SK-N-MC (cell line): ENCODE measurements around the gene TRIM50.

ENCODE experiments used
- EZH2 ChIP-seq: fragments of 200-600 bp; sonication (generic); IDR thresholded peaks from one replicate; pipeline ENCODE4 v1.6.1; 2017; ENCODE audit warnings: antibody characterized with exemption
- POLR2AphosphoS5 ChIP-seq: IDR thresholded peaks from 2 replicates; pipeline ENCODE4 v1.6.1; 2012; ENCODE audit warnings: mild to moderate bottlenecking, low read depth, low read length, borderline replicate concordance

DNA sequence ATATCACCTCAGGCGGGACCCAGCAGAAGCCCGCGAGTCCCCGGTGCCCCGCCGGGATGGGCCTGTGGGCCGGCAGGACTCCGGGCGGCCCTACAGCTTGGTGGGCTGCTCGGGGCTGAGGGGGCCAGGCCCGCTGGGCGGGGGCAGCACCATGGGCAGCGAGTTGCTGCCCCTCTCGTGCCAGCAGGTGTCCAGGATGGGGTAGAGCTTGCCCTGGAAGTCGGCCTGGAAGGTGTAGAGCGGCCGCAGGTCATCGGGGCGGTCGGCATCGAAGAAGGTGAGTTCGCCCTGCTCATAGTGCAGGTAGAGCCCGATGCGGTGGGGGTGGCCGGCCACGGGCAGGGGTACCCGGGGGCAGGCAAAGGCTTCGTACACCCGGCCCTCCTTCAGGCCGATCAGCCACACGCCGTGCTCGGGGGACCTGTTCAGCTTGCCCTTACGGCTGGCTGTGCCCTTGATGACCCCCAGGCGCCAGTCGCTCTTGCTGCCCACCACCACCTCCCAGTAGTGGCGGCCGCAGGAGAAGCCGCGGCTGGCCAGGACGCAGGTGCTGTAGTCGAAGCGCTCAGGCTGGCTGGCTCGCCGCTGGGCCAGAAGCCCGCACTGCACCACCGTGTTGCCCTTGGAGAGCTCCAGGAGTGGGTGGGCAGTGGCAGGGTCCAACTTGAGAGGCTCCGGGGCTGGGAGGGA is 14.9 kb downstream of the TRIM50 start:
- TF ChIP-seq POLR2AphosphoS5 = no peak
- TF ChIP-seq EZH2 = no peak
